22Rv1 (cell line): ENCODE measurements around the gene KRTAP4-11.

ENCODE experiments used
- ZFX ChIP-seq: fragments of 450-650 bp; IDR thresholded peaks from 2 replicates; pipeline ENCODE4 v1.6.1; 2017; ENCODE audit warnings: antibody characterized with exemption, borderline replicate concordance
- TF ChIP-seq, protein P1 (sequence below): fragments of 450-650 bp; IDR thresholded peaks from 2 replicates; pipeline ENCODE4 v1.5.1; 2017; ENCODE audit warnings: mild to moderate bottlenecking

- TF ChIP-seq, protein P1, sequence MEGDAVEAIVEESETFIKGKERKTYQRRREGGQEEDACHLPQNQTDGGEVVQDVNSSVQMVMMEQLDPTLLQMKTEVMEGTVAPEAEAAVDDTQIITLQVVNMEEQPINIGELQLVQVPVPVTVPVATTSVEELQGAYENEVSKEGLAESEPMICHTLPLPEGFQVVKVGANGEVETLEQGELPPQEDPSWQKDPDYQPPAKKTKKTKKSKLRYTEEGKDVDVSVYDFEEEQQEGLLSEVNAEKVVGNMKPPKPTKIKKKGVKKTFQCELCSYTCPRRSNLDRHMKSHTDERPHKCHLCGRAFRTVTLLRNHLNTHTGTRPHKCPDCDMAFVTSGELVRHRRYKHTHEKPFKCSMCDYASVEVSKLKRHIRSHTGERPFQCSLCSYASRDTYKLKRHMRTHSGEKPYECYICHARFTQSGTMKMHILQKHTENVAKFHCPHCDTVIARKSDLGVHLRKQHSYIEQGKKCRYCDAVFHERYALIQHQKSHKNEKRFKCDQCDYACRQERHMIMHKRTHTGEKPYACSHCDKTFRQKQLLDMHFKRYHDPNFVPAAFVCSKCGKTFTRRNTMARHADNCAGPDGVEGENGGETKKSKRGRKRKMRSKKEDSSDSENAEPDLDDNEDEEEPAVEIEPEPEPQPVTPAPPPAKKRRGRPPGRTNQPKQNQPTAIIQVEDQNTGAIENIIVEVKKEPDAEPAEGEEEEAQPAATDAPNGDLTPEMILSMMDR: no peak
- TF ChIP-seq ZFX: no peak
These were observed 10.2 kb downstream of the KRTAP4-11 start for GRCh38 chr17:41107941-41108450.
